Stimulated activated naive CD8-positive, alpha-beta T cell treated with anti-CD3 and anti-CD28 coated beads, Interleukin-15, Interleukin-2, amounts not matched to agents 100 ng/mL and 50 ng/mL, for 24 hours (primary cell): ENCODE results near the gene ISM2.
A peak's percentile ranks its signal among the peaks of the same experiment; 100 is the strongest.
"Not testable (repeated sequence)": the region's sequence is repeated elsewhere in the genome, so short reads cannot be mapped to it uniquely, and the experiment has no call there.

Experiments
- H3K27ac Mint-ChIP-seq: one replicate; pipeline ENCODE4 v1.8.0; 2021; ENCODE audit warnings: mild to moderate bottlenecking, mixed read lengths
- H3K27me3 Mint-ChIP-seq: one replicate; pipeline ENCODE4 v1.8.0; 2021; ENCODE audit warnings: mixed read lengths
- H3K36me3 Mint-ChIP-seq: one replicate; pipeline ENCODE4 v1.8.0; 2021; ENCODE audit warnings: low read depth, mixed read lengths
- H3K4me1 Mint-ChIP-seq: one replicate; pipeline ENCODE4 v1.8.0; 2021; ENCODE audit warnings: low read depth, mixed read lengths
- H3K4me3 Mint-ChIP-seq: one replicate; pipeline ENCODE4 v1.8.0; 2021; ENCODE audit warnings: mild to moderate bottlenecking, mixed read lengths
- H3K9me3 Mint-ChIP-seq: one replicate; pipeline ENCODE4 v1.8.0; 2021; ENCODE audit warnings: mixed read lengths

ISM2 gene

DNA sequence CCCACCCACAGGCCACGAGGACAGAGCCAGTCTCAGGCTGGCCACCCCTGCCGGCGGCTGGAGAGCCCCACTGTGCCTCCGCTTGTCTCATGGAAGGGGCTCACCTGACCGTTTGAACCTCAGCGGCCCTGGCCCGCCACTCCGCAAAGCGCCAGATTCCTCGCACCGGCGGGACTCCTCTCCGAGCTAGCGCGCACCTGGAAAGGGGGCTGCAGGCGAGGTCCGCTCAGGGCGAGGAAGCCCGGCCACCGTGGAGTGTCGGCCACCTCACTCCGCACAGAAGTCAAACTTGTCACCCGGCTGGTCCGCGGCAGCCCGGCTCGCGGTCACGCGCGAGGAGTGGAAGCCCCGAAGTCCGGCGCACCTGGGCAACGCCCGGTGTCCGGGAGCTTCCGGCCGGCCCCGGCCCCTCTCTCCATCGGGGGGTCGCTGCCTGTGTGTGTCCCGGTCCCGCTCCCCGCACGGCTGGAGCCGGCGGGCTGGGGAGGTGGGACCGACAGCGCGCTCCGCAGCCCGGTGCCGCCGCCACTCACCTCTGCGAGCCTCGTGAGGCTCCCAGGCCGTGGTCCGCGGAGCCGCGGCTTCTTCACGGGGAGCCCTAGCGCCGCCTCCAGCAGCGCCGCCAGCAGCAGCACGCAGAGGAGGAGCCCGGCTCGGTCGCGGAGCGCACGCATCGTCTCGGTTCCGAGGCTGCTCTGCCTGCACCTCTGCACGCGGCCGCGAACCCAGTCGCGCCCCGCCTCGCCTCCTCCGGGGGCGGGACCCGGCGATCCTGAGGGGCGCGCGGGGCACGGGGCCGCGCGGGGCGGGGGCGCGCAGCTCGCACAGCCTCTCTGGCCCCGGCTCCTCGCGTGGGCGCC lies at the start of gene ISM2:
ISM2 (minus strand) TSS at position 697 of the 860 bp plus-strand sequence; CDS start at position 674, 23 bp downstream.
- peak within 1 kb of the TSS; percentile 31 for H3K27ac Mint-ChIP-seq
- peaks cover 5% of the 10 kb centered on the region for H3K36me3 Mint-ChIP-seq
- peaks cover 4% of the 10 kb centered on the region for H3K4me1 Mint-ChIP-seq

DNA sequence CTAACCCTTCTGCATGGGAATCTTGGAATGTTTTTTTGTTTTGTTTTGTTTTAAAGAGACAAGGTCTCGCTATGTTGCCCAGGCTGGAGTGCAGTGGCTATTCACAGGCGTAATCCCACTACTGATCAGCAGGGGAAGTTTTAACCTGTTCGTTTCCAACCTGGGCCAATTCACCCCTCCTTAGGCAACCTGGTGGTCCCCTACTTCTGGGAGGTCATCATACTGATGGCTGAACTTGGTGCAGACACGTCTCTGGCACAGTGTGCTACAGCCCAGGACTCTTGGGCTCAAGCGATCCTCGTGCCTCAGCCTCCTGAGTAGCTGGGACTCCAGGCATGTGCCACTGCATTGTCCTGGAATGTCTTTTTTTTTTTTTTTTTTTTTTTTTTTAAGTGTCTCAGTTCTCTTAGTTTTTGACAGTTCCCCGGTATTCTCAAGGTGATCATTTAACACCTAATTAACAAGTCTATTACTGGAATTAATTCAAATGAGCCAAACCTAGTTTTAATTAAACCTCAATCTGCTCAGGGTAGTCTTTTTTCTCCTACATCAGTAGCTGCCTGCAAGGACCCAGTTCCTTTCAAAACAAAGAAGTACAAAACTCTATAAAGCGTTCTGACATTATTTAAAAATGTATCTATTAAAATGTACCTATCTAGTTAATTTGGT lies 49.0 kb upstream of the ISM2 start:
- Mint-ChIP-seq H3K4me1 (peaks cover 3% of the 10 kb centered on the region), H3K9me3 (no peaks in the 10 kb centered on the region), H3K36me3 (peaks cover 47% of the 10 kb centered on the region), H3K4me3 (no peak overlapping the region), H3K27ac (no peak overlapping the region), H3K27me3 (no peaks in the 10 kb centered on the region)

More for the DNA sequence above, at the start of gene ISM2:
- Mint-ChIP-seq H3K4me3 (peak within 1 kb of the TSS; percentile 70), H3K9me3 (peaks cover 4% of the 10 kb centered on the region), H3K27me3 (peaks cover 37% of the 10 kb centered on the region)

DNA sequence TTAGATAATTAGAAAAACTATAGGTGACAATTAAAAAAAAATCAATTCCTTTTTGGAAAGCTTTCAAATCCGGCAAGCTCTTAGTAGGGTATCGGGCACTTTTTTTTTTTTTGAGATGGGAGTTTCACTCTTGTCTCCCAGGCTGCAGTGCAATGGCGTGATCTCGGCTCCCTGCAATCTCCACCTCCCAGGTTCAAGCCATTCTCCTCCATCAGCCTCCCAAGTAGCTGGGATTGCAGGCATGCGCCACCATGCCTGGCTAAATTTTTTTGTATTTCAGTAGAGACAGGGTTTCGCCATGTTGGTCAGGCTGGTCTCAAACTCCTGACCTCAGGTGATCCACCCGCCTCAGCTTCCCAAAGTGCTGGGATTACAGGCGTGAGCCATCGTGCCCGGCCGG lies 46.6 kb upstream of the ISM2 start:
- not testable (repeated sequence) for H3K27me3 Mint-ChIP-seq, H3K27ac Mint-ChIP-seq, H3K9me3 Mint-ChIP-seq, H3K4me3 Mint-ChIP-seq
- peaks cover 31% of the 10 kb centered on the region for H3K36me3 Mint-ChIP-seq
- peaks cover 16% of the 10 kb centered on the region for H3K4me1 Mint-ChIP-seq

DNA sequence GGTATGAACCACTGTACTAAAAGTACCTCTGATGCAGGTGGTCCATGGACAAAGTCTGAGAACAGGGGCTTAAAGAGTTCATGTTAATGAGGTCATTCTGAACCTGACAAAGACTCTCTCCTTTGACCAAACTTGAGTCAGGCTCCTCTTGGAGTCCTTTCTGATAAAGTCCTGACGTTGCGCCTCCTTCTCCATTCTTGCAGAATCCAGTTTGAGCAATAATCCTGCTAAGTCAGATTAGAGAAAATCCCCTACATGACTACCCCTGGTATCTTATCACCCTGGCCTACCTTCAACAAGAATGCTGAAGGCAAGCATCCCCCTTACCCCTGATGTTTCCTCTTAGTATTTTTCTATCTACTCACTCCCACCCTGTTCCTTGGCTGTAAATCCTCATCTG lies 46.0 kb upstream of the ISM2 start:
- H3K9me3 Mint-ChIP-seq, result no peaks in the 10 kb centered on the region

DNA sequence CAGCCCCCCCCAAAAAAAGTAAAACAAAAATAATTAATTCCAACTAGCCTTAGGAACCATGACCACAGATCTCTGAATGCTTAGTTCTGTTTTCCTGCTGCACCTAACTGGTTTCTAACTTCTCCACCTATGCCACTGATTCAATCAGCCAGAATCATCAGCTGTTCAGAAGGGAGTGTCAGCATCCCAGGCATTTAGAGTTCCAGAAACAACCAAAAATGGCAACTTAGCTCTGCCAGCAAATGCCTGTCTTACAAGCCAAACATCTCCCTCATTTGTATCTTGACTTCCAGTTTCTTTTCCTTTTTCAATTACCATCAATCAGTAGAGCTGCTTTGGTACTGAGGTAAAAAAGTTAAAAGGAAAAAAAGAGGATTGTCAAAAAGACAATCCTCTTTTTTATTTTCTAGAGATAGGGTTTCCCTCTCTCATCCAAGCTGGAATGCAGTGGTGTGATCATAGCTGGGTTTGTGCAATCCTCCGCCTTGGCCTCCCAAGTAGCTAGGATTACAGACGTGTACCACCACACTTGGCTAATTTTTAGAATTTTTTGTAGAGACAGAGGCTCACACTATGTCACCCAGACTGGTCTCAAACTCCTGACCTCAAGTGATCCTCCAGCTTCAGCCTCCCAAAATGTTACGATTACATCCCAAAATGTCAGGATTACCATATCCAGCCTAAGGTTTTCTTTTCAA lies 45.2 kb upstream of the ISM2 start:
- Mint-ChIP-seq H3K9me3 (no peaks in the 10 kb centered on the region), H3K4me3 (no peak overlapping the region), H3K27me3 (no peaks in the 10 kb centered on the region), H3K4me1 (peaks cover 16% of the 10 kb centered on the region), H3K27ac (no peak overlapping the region), H3K36me3 (peaks cover 21% of the 10 kb centered on the region)

More for the DNA sequence above, 46.0 kb upstream of the ISM2 start:
- Mint-ChIP-seq H3K4me3 (no peak overlapping the region), H3K27ac (no peak overlapping the region), H3K4me1 (peaks cover 16% of the 10 kb centered on the region), H3K27me3 (no peaks in the 10 kb centered on the region), H3K36me3 (peaks cover 25% of the 10 kb centered on the region)

DNA sequence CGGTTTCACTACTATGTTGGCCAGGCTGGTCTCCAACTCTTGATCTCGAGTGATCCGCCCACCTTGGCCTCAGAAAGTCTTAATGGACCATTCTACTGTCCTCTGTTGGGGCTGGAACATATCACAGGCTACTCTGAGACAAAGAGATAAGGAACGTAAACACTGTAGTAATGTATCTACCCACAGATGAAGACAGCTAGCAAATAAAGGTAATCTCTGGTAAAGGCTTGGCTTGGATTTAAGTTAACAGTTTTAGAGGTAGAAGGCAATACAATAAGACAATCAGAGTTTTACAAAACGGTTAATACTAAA lies 44.6 kb upstream of the ISM2 start:
- no peak overlapping the region for H3K4me3 Mint-ChIP-seq
- peaks cover 15% of the 10 kb centered on the region for H3K36me3 Mint-ChIP-seq
- H3K27me3 Mint-ChIP-seq, result no peaks in the 10 kb centered on the region
- peak overlapping the region; percentile 0 for H3K27ac Mint-ChIP-seq
- peaks cover 16% of the 10 kb centered on the region for H3K4me1 Mint-ChIP-seq
- no peaks in the 10 kb centered on the region for H3K9me3 Mint-ChIP-seq

DNA sequence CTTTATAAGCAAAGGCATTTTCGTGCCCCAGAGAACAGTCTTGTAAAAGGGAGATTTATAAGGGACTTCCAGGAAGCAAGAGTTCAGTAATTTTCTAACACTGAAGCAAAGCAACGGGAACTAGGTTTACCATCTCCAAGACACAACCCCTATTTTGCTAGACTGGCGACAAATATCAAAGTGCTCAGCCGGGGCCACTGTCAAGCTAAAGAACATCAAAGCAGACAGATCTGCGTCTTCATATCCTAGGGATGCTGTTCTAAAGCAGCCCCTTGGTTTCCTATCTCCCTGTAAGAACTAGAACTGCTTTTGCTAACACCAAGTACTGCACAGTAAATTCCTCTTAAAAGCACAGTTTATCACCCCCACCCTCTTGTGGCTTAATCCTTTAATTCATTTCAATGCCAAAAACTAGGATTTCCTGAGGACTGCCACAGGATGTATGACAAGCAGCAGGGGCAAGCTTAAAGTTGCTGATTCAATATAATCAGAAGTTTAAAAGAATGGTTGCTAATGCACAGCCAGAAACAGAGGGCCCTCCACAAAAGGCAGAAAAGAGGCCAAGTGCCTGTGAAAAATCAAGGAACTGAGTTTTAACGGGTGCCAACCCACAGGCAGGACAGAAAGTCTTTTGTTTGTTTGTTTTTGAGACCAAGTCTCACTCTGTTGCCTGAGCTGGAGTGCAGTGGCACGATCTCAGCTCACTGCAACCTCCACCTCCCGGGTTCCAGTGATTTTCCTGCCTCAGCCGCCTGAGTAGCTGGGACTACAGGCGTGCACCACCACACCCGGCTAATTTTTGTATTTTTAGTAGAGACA lies 44.0 kb upstream of the ISM2 start:
- Mint-ChIP-seq H3K4me1 (peaks cover 16% of the 10 kb centered on the region), H3K27me3 (no peaks in the 10 kb centered on the region), H3K27ac (peak overlapping the region; percentile 0), H3K36me3 (peaks cover 9% of the 10 kb centered on the region), H3K9me3 (no peaks in the 10 kb centered on the region), H3K4me3 (no peak overlapping the region)

DNA sequence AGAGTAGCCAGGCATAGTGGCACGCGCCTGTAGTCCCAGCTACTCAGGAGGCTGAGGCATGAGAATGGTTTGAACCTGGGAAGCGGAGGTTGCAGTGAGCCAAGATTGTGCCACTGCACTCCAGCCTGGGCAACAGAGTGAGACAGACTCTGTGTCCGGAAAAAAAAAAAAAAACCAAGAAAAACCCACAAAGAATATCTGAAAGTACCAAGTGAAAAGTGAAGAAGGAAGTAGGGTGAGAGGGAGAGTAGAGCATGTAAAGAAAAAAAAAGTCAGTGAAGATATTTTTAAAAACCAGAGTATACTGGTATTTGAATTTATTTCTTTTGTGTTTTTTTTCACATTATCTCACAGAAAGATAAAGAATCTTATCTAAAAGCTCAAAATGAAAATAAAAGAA lies 43.3 kb upstream of the ISM2 start:
- H3K27ac Mint-ChIP-seq, result peak overlapping the region; percentile 47
- H3K4me3 Mint-ChIP-seq, result no peak overlapping the region
- peaks cover 16% of the 10 kb centered on the region for H3K4me1 Mint-ChIP-seq
- no peaks in the 10 kb centered on the region for H3K27me3 Mint-ChIP-seq
- no peaks in the 10 kb centered on the region for H3K9me3 Mint-ChIP-seq
- H3K36me3 Mint-ChIP-seq, result peaks cover 9% of the 10 kb centered on the region

DNA sequence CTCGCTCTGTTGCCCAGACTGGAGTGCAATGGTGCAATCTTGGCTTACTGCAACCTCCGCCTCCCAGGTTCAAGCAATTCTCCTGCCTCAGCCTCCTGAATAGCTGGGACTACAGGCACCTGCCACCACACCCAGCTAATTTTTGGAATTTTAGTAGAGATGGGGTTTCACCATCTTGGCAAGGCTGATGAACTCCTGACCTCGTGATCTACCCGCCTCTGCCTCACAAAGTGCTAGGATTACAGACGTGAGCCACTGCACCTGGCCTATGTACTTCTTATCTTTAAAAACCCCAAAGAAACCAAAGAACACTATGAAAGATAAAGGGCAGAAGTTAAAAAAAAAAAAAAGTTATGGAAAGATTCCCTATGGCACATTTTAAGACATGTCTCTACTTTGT lies 38.3 kb upstream of the ISM2 start:
- not testable (repeated sequence) for H3K4me1 Mint-ChIP-seq

DNA sequence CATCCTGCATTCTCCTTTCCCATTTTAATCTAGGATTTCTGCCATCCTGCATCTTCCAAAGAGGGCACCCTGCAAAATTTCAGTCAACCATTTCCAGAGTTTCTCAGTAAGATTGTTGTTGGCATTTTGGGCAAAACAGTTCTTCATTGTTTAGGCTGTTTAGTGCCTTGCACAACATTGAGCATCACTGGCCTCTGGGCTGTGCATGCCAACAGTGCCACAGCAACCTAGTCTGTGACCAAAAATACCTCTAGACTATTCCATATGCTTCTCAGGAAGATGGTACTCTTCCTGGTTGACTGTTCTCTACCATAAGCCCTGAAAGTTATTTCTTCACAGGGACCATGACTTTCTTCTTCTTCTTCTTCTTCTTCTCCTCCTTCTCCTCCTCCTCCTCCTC lies 32.5 kb upstream of the ISM2 start:
- Mint-ChIP-seq H3K9me3 (no peaks in the 10 kb centered on the region), H3K27ac (peak overlapping the region; percentile 36), H3K4me3 (no peak overlapping the region), H3K27me3 (no peaks in the 10 kb centered on the region), H3K4me1 (no peaks in the 10 kb centered on the region), H3K36me3 (peaks cover 32% of the 10 kb centered on the region)

More for the DNA sequence above, 38.3 kb upstream of the ISM2 start:
- H3K27me3 Mint-ChIP-seq, H3K27ac Mint-ChIP-seq, H3K9me3 Mint-ChIP-seq, H3K4me3 Mint-ChIP-seq: not testable (repeated sequence)
- H3K36me3 Mint-ChIP-seq, result peaks cover 25% of the 10 kb centered on the region

DNA sequence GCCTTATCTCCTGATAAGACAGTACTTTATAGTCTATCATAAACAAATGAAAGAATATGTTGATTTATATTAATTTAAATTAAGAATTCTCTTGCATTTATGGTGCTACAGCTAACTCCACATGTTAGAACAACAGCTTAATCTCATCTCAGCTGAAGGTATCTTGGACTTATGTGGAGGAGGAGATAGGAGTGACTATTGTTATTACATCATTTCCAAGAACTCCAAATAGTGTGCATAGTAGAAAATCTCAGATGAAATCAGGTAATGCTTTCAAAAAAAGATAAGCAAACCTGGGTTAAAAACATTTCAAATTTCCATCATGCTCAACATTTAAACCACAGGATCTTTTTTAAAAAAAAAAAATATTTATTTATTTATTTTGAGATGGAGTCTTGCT lies 31.3 kb upstream of the ISM2 start:
- Mint-ChIP-seq H3K27me3 (no peaks in the 10 kb centered on the region), H3K36me3 (peaks cover 23% of the 10 kb centered on the region), H3K9me3 (no peaks in the 10 kb centered on the region), H3K4me1 (no peaks in the 10 kb centered on the region), H3K27ac (no peak overlapping the region), H3K4me3 (no peak overlapping the region)

DNA sequence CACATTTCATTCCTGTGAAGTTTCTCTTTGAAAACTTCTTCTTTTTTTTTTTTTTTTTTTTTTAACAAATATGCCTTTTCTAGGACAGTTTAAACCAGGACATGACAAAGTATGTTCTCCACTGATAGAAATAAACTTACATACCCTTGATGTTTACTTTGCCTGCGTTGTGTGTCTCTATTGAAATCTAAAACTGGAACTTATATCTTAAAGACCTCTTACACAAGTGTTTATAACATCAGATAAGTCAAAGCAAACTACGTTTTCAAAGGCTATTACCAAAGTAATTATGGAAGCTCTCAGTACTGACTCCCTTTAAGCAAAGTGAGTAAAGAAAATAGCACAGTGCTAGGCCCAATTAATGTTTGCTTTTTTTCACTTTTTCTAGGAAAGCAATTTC lies 30.6 kb upstream of the ISM2 start:
- no peaks in the 10 kb centered on the region for H3K4me1 Mint-ChIP-seq
- peaks cover 25% of the 10 kb centered on the region for H3K36me3 Mint-ChIP-seq
- no peak overlapping the region for H3K27ac Mint-ChIP-seq
- no peaks in the 10 kb centered on the region for H3K9me3 Mint-ChIP-seq
- H3K4me3 Mint-ChIP-seq, result no peak overlapping the region
- no peaks in the 10 kb centered on the region for H3K27me3 Mint-ChIP-seq

DNA sequence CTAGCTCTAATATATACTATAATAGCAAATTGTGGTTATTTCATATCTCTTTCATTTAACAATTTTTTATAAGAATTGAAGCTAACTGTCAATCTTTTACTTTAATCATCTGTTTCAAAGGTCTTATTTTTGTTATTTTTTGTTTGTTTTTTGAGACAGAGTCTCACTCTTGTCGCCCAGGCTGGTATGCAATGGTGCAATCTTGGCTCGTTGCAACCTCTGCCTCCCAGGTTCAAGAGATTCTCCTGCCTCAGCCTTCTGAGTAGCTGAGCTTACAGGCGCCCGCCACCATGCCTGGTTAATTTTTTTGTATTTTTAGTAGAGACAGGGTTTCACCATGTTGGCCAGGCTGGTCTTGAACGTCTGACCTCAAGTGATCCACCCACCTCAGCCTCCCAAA lies 30.1 kb upstream of the ISM2 start:
- not testable (repeated sequence) for H3K4me3 Mint-ChIP-seq, H3K4me1 Mint-ChIP-seq, H3K9me3 Mint-ChIP-seq, H3K27me3 Mint-ChIP-seq, H3K27ac Mint-ChIP-seq
- peaks cover 25% of the 10 kb centered on the region for H3K36me3 Mint-ChIP-seq

DNA sequence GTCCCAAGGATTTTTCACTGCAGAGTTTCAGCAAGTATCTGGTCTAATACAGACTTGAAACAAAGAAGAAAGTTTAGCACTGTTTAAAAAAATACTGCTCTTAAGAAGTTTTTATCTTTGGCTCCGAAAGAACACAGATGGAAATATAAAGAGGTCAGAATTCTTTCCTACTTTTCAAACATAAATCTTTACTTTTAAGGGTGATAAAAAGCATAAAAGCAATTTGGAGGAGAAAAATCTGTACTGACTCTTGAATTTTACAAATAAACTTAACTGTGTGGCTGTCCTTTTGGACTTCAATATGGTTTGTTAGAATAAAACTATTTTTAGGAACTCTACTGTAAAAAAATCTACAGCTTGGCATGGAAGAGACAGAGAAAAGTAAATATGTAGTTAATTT lies 27.6 kb upstream of the ISM2 start:
- no peaks in the 10 kb centered on the region for H3K27me3 Mint-ChIP-seq
- no peaks in the 10 kb centered on the region for H3K9me3 Mint-ChIP-seq
- no peak overlapping the region for H3K4me3 Mint-ChIP-seq
- H3K36me3 Mint-ChIP-seq, result peaks cover 14% of the 10 kb centered on the region
- H3K4me1 Mint-ChIP-seq, result no peaks in the 10 kb centered on the region
- no peak overlapping the region for H3K27ac Mint-ChIP-seq
